Neural progenitor cell (in vitro differentiated cells): Measurements from ENCODE around the gene IFRD2.

ENCODE experiments used
- CTCF ChIP-seq: fragments of 200-600 bp; sonication (generic); IDR thresholded peaks from 2 replicates; pipeline ENCODE4 v1.5.1; 2017; ENCODE audit warnings: antibody characterized with exemption, mild to moderate bottlenecking
- EZH2phosphoT487 ChIP-seq: fragments of 200-600 bp; sonication (generic); IDR thresholded peaks from 2 replicates; pipeline ENCODE4 v1.6.1; 2017; ENCODE audit warnings: antibody characterized with exemption

- TF ChIP-seq EZH2phosphoT487 (no peak), CTCF (no peak)
Measured at GRCh38 chr3:50258029-50258680, 34.1 kb downstream of the IFRD2 start.
